Measurements from ENCODE around the gene CBFA2T3.
A peak's percentile ranks its signal among the peaks of the same experiment; 100 is the strongest.

Gene CBFA2T3

GRCh38 chr16:88862968-88863367 is 114.0 kb downstream of the CBFA2T3 start:
- Mint-ChIP-seq H3K4me3 (no peak overlapping the region), H3K27ac (no peak overlapping the region), H3K9me3 (no peaks in the 10 kb centered on the region), H3K27me3 (peaks cover 11% of the 10 kb centered on the region), H3K36me3 (peaks cover 16% of the 10 kb centered on the region), H3K4me1 (peaks cover 12% of the 10 kb centered on the region)
- CTCF ChIA-PET: no interaction called here
- no peak for DNase-seq

- CTCF ChIA-PET: no interaction called here
Observed at GRCh38 chr16:88861359-88861758, 115.6 kb downstream of the CBFA2T3 start.

GRCh38 chr16:88859381-88860091 is 117.5 kb downstream of the CBFA2T3 start:
- Mint-ChIP-seq H3K27ac (no peak overlapping the region), H3K9me3 (no peaks in the 10 kb centered on the region), H3K4me1 (peaks cover 31% of the 10 kb centered on the region), H3K4me3 (no peak overlapping the region), H3K36me3 (peaks cover 16% of the 10 kb centered on the region), H3K27me3 (no peaks in the 10 kb centered on the region)
- DNase-seq: no peak
- CTCF ChIA-PET: no interaction called here

More at GRCh38 chr16:88861359-88861758, 115.6 kb downstream of the CBFA2T3 start:
- Mint-ChIP-seq H3K4me3 (no peak overlapping the region), H3K27me3 (peaks cover 3% of the 10 kb centered on the region), H3K4me1 (peaks cover 17% of the 10 kb centered on the region), H3K27ac (no peak overlapping the region), H3K36me3 (peaks cover 16% of the 10 kb centered on the region), H3K9me3 (no peaks in the 10 kb centered on the region)
- no peak for DNase-seq

- H3K9me3 Mint-ChIP-seq: no peaks in the 10 kb centered on the region
- no peaks in the 10 kb centered on the region for H3K27me3 Mint-ChIP-seq
- H3K36me3 Mint-ChIP-seq: peaks cover 16% of the 10 kb centered on the region
- H3K27ac Mint-ChIP-seq: peak overlapping the region; percentile 87
- peak; percentile 87 for DNase-seq
- peaks cover 34% of the 10 kb centered on the region for H3K4me1 Mint-ChIP-seq
- CTCF ChIA-PET: interaction anchor here (0.7 to 2.1 kb wide), 14 partner anchors 9 to 358 kb away, joined by 3 to 14 read pairs (median 5); partner anchors contain the start of gene PABPN1L
- peak overlapping the region; percentile 90 for H3K4me3 Mint-ChIP-seq
Observed at GRCh38 chr16:88857728-88858339, 119.2 kb downstream of the CBFA2T3 start.

GRCh38 chr16:88856828-88857727 is 119.9 kb downstream of the CBFA2T3 start, which contains the start of the genes GALNS and TRAPPC2L:
Gene GALNS, minus strand, starts transcription at chr16:88856947. Its CDS starts 70 bp downstream, at chr16:88856877.
Gene TRAPPC2L, plus strand, starts transcription at chr16:88857127. Its CDS starts 24 bp downstream, at chr16:88857151.
- Mint-ChIP-seq H3K36me3 (peaks cover 16% of the 10 kb centered on the region), H3K9me3 (no peaks in the 10 kb centered on the region), H3K27me3 (no peaks in the 10 kb centered on the region), H3K27ac (peak within 1 kb of the TSS; percentile 87), H3K4me3 (peak within 1 kb of the TSS; percentile 90), H3K4me1 (peaks cover 34% of the 10 kb centered on the region)
- CTCF ChIA-PET: interaction anchor here (0.7 to 2.1 kb wide), 14 partner anchors 9 to 359 kb away, joined by 3 to 14 read pairs (median 5); partner anchors contain the start of gene PABPN1L
- peak; percentile 99 for DNase-seq

- DNase-seq: no peak
Observed at GRCh38 chr16:88856122-88856827, 120.7 kb downstream of the CBFA2T3 start.

GRCh38 chr16:88855736-88856121 is 121.3 kb downstream of the CBFA2T3 start:
- H3K36me3 Mint-ChIP-seq: peaks cover 10% of the 10 kb centered on the region
- no peak for DNase-seq
- H3K4me3 Mint-ChIP-seq: peak overlapping the region; percentile 68
- H3K27me3 Mint-ChIP-seq: no peaks in the 10 kb centered on the region
- peak overlapping the region; percentile 73 for H3K27ac Mint-ChIP-seq
- no peaks in the 10 kb centered on the region for H3K9me3 Mint-ChIP-seq
- peaks cover 34% of the 10 kb centered on the region for H3K4me1 Mint-ChIP-seq
- CTCF ChIA-PET: interaction anchor here (1.6 kb wide), 1 partner anchor 43 kb away, joined by 3 read pairs; no protein-coding TSS in a partner anchor

More at GRCh38 chr16:88856122-88856827, 120.7 kb downstream of the CBFA2T3 start:
- H3K27me3 Mint-ChIP-seq: no peaks in the 10 kb centered on the region
- peak overlapping the region; percentile 73 for H3K27ac Mint-ChIP-seq
- CTCF ChIA-PET: interaction anchor here (1.6 to 2.1 kb wide), 6 partner anchors 10 to 113 kb away, joined by 3 to 14 read pairs (median 7); no protein-coding TSS in a partner anchor
- peaks cover 14% of the 10 kb centered on the region for H3K36me3 Mint-ChIP-seq
- H3K4me1 Mint-ChIP-seq: peaks cover 34% of the 10 kb centered on the region
- no peaks in the 10 kb centered on the region for H3K9me3 Mint-ChIP-seq
- H3K4me3 Mint-ChIP-seq: peak overlapping the region; percentile 90

- H3K4me3 Mint-ChIP-seq: peak overlapping the region; percentile 68
- H3K4me1 Mint-ChIP-seq: peaks cover 34% of the 10 kb centered on the region
- H3K9me3 Mint-ChIP-seq: no peaks in the 10 kb centered on the region
- no peak for DNase-seq
- no peaks in the 10 kb centered on the region for H3K27me3 Mint-ChIP-seq
- H3K27ac Mint-ChIP-seq: peak overlapping the region; percentile 25
- CTCF ChIA-PET: interaction anchor here (1.6 kb wide), 1 partner anchor 43 kb away, joined by 3 read pairs; no protein-coding TSS in a partner anchor
- H3K36me3 Mint-ChIP-seq: peaks cover 9% of the 10 kb centered on the region
Observed at GRCh38 chr16:88855176-88855575, 121.8 kb downstream of the CBFA2T3 start.

- peak; percentile 33 for DNase-seq
- Mint-ChIP-seq H3K4me1 (peaks cover 34% of the 10 kb centered on the region), H3K4me3 (peak overlapping the region; percentile 31), H3K27me3 (no peaks in the 10 kb centered on the region), H3K9me3 (no peaks in the 10 kb centered on the region), H3K36me3 (peaks cover 3% of the 10 kb centered on the region), H3K27ac (no peak overlapping the region)
- CTCF ChIA-PET: interaction anchor here (1.6 kb wide), 1 partner anchor 42 kb away, joined by 3 read pairs; no protein-coding TSS in a partner anchor
Observed at GRCh38 chr16:88854306-88855111, 122.5 kb downstream of the CBFA2T3 start.

GRCh38 chr16:88853325-88853941 is 123.6 kb downstream of the CBFA2T3 start:
- CTCF ChIA-PET: no interaction called here
- no peaks in the 10 kb centered on the region for H3K27me3 Mint-ChIP-seq
- no peak overlapping the region for H3K4me3 Mint-ChIP-seq

GRCh38 chr16:88851616-88852015 is 125.4 kb downstream of the CBFA2T3 start:
- Mint-ChIP-seq H3K27ac (no peak overlapping the region), H3K9me3 (no peaks in the 10 kb centered on the region), H3K4me3 (no peak overlapping the region), H3K27me3 (no peaks in the 10 kb centered on the region), H3K36me3 (no peaks in the 10 kb centered on the region), H3K4me1 (peaks cover 17% of the 10 kb centered on the region)
- CTCF ChIA-PET: no interaction called here
- no peak for DNase-seq

More at GRCh38 chr16:88853325-88853941, 123.6 kb downstream of the CBFA2T3 start:
- Mint-ChIP-seq H3K9me3 (no peaks in the 10 kb centered on the region), H3K36me3 (peaks cover 1% of the 10 kb centered on the region), H3K4me1 (peaks cover 27% of the 10 kb centered on the region), H3K27ac (no peak overlapping the region)
- DNase-seq: no peak

GRCh38 chr16:88850531-88851199 is 126.3 kb downstream of the CBFA2T3 start:
- CTCF ChIA-PET: no interaction called here
- Mint-ChIP-seq H3K36me3 (no peaks in the 10 kb centered on the region), H3K27ac (no peak overlapping the region), H3K4me1 (peaks cover 13% of the 10 kb centered on the region), H3K27me3 (no peaks in the 10 kb centered on the region), H3K9me3 (no peaks in the 10 kb centered on the region), H3K4me3 (no peak overlapping the region)
- no peak for DNase-seq

Measured in activated naive CD4-positive, alpha-beta T cell treated with anti-CD3 and anti-CD28 coated beads, Interleukin-2, amount 10 ng/mL, durations not matched to agents 7 days and 5 days (primary cell).